Hair follicular keratinocyte (primary cell): Measurements from ENCODE around the gene GALR2. TPM values are rescaled to one million over a fixed set of nuclear protein-coding genes. Genes with fewer than 3 reads are reported as not detected.

Experiments
- total RNA-seq: library from RNA; depleted of rRNA; stranded (reverse); fragments of >200 nt; gene quantifications from 2 replicates; pipeline ENCODE4 v1.2.3, GENCODE V29; 2015

GALR2 gene, protein sequence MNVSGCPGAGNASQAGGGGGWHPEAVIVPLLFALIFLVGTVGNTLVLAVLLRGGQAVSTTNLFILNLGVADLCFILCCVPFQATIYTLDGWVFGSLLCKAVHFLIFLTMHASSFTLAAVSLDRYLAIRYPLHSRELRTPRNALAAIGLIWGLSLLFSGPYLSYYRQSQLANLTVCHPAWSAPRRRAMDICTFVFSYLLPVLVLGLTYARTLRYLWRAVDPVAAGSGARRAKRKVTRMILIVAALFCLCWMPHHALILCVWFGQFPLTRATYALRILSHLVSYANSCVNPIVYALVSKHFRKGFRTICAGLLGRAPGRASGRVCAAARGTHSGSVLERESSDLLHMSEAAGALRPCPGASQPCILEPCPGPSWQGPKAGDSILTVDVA
- 0.42 TPM in 1 of 2 replicates, not detected in the other for total RNA-seq

GRCh38 chr17:76074390-76075363, at the start of gene GALR2:
TSS of gene GALR2 (plus strand) at chr17:76074781. CDS start at chr17:76074884, 103 bp downstream.

GRCh38 chr17:76027159-76027839, 47.3 kb upstream of the GALR2 start, which contains the start of gene EVPL:
TSS of gene EVPL (minus strand) at chr17:76027306. CDS start at chr17:76027198, 108 bp downstream.

DNA sequence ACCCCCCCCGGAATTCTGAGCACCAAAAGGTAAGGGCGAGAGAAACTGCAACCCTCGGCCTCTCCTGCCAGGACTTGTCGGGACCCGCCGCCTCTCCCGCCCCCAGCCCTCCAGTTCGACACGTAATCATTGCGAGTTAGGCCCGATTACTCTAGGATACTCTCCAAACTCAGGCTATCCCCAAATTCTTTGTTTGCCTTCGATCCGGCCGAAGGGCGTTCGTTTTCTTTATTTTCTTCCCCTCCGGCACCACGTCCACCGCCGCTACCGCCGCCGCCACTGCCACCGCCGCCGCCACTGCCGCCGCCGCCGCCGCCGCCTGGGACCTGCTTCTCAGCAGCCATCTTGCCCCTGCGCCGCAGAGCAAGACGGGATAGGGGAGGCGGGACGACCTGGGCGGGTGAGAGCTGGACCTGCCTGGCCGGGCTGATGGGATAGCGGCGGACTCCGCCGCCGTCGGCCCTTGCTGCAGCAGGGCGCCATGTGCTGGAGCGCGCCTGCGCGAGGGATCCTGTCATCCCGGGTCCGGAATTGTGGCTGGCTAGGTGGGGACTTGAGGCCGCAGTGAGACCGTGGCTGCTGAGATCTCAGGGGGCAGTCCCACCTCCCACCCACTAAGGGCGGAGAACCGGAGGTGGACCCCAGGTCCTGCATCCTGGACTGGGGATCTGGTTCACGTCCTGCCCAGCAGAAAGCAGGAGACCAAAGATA, 2.3 kb upstream of the GALR2 start, which contains the start of gene SRP68:
Gene SRP68 (minus strand): TSS at position 370 of the 711 bp plus-strand sequence. CDS start 26 bp downstream, at position 344.

GRCh38 chr17:76078860-76079534, 4.4 kb downstream of the GALR2 start, which contains the start of gene ZACN:
TSS of gene ZACN (plus strand) at chr17:76079182. CDS start at chr17:76079265, 83 bp downstream.

DNA sequence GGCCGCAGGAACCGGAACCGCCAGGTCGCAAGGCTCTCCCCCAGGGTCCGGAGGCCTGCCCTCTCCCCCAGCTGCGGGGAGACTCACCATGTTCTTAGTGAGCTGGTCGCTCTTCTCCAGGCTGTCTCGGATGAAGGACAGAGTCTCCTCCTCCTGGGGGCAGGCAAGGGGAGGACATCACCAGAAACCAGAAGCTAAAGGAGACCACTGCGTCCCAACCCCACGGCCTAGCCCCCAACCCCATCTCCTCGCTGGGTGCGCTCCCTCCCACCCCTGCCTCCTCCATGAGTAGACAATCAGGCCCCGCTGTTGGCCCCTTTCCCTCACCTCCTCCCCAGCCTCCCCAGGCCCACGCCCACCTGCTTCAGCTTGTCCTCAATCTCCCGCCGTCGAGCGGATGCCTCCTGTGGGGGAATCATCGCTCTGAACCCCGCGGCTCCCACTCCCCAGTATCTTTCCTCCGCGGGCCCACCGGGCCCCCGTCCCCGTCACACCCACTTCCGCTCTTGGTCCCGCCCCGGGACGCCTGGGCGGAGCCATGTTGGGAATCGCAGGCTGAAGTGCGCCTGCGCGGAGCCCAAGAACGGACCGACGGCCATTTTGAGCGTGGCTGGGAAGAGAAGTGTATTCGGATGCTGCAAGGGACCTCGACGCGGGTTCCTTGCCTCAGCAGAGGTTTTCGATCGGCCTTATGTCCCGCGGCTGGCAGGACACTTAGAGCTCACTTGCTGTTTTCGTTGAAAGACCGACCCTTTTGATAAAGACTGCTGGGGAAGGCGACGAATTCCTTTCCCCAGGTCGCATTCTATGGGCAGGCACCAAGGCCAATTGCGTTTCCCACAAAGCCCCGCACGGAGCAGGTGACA, 28.9 kb downstream of the GALR2 start, which contains the start of gene EXOC7:
Gene EXOC7 (minus strand): TSS at position 514 of the 866 bp plus-strand sequence. CDS start 95 bp downstream, at position 419.

Other genes with a start within 250 kb of the GALR2 start
- 0.87 and 1.2 TPM in 2 replicates for gene UNC13D, start 230.4 kb upstream of the GALR2 start, total RNA-seq
- gene WBP2, start 219.4 kb upstream of the GALR2 start, total RNA-seq = 43.7 and 62.4 TPM in 2 replicates
- gene TRIM47, start 196.2 kb upstream of the GALR2 start, total RNA-seq = 40.9 and 68.3 TPM in 2 replicates
- 14.9 and 17.5 TPM in 2 replicates for gene TRIM65, start 177.8 kb upstream of the GALR2 start, total RNA-seq
- gene MRPL38, start 169.9 kb upstream of the GALR2 start, total RNA-seq = 29.7 and 35.8 TPM in 2 replicates
- 10.8 and 12.0 TPM in 2 replicates for gene FBF1, start 133.7 kb upstream of the GALR2 start, total RNA-seq
- 17.2 and 20.6 TPM in 2 replicates for gene ACOX1, start 95.6 kb upstream of the GALR2 start, total RNA-seq
- 13.4 and 17.1 TPM in 2 replicates for gene TEN1, start 95.5 kb upstream of the GALR2 start, total RNA-seq
- 0.16 and 1.3 TPM in 2 replicates for gene CDK3, start 73.9 kb upstream of the GALR2 start, total RNA-seq
- 14.2 and 19.4 TPM in 2 replicates for gene EVPL, start 47.5 kb upstream of the GALR2 start, total RNA-seq
- gene SRP68, start 2.3 kb upstream of the GALR2 start, total RNA-seq = 33.6 and 38.8 TPM in 2 replicates
- gene ZACN, start 4.4 kb downstream of the GALR2 start, total RNA-seq = not detected in 2 replicates
- gene EXOC7, start 29.0 kb downstream of the GALR2 start, total RNA-seq = 45.4 and 52.4 TPM in 2 replicates
- 0.23 TPM in 1 of 2 replicates, not detected in the other for gene FOXJ1, start 66.5 kb downstream of the GALR2 start, total RNA-seq
- gene RNF157, start 165.7 kb downstream of the GALR2 start, total RNA-seq = 0.15 TPM in 1 of 2 replicates, not detected in the other
- gene UBALD2, start 190.6 kb downstream of the GALR2 start, total RNA-seq = 16.0 and 20.7 TPM in 2 replicates
- gene QRICH2, start 233.5 kb downstream of the GALR2 start, total RNA-seq = 0.94 and 1.8 TPM in 2 replicates